DOHH2 (cell line): Measurements from ENCODE around the gene ERG28.

Experiments
- H3F3A ChIP-seq: fragments of 200-600 bp; sonication (generic), shearing (Covaris generic); 2 replicates; pipeline ENCODE4 v1.6.0; 2016; ENCODE audit warnings: antibody characterized with exemption, mild to moderate bottlenecking; ENCODE audit not compliant: control insufficient read depth, insufficient read depth
- H3K27ac ChIP-seq: fragments of 200-600 bp; sonication (generic); 2 replicates; pipeline ENCODE4 v1.5.1; 2014; ENCODE audit warnings: low read depth, mild to moderate bottlenecking, low read length, moderate library complexity
- H3K27me3 ChIP-seq: fragments of 200-600 bp; sonication (generic); 2 replicates; pipeline ENCODE4 v1.6.1; 2014; ENCODE audit warnings: mild to moderate bottlenecking, low read length, mixed read lengths; ENCODE audit not compliant: control insufficient read depth
- H3K36me3 ChIP-seq: fragments of 200-600 bp; sonication (generic); 2 replicates; pipeline ENCODE4 v1.6.1; 2014; ENCODE audit warnings: mild to moderate bottlenecking, low read length, moderate library complexity, mixed read lengths; ENCODE audit not compliant: control insufficient read depth
- H3K4me1 ChIP-seq: fragments of 200-600 bp; sonication (generic); 2 replicates; pipeline ENCODE4 v1.6.1; 2014; ENCODE audit warnings: mild to moderate bottlenecking, low read length, mixed read lengths; ENCODE audit not compliant: control insufficient read depth
- H3K4me2 ChIP-seq: fragments of 200-600 bp; sonication (generic); 2 replicates; pipeline ENCODE4 v1.6.0; 2014; ENCODE audit warnings: mild to moderate bottlenecking, low read length, moderate library complexity
- H3K4me3 ChIP-seq: fragments of 200-600 bp; sonication (generic); 2 replicates; pipeline ENCODE4 v1.5.1; 2014; ENCODE audit warnings: mild to moderate bottlenecking, low read length, mixed read lengths
- H3K79me2 ChIP-seq: fragments of 200-600 bp; sonication (generic); 2 replicates; pipeline ENCODE4 v1.6.1; 2014; ENCODE audit warnings: mild to moderate bottlenecking, low read length, mixed read lengths; ENCODE audit not compliant: control insufficient read depth
- H3K9me2 ChIP-seq: fragments of 200-600 bp; sonication (generic); replicated peaks from 2 replicates; pipeline ENCODE4 v1.6.1; 2014; ENCODE audit warnings: mild to moderate bottlenecking, low read length, mixed read lengths; ENCODE audit not compliant: control insufficient read depth
- H3K9me3 ChIP-seq: fragments of 200-600 bp; sonication (generic); 2 replicates; pipeline ENCODE4 v1.6.1; 2014; ENCODE audit warnings: antibody characterized with exemption, low read length, mixed read lengths; ENCODE audit not compliant: control insufficient read depth, insufficient read depth
- H4K20me1 ChIP-seq: fragments of 200-600 bp; sonication (generic); 2 replicates; pipeline ENCODE4 v1.6.0; 2014; ENCODE audit warnings: low read depth, mild to moderate bottlenecking, antibody characterized with exemption, low read length, moderate library complexity; ENCODE audit not compliant: control insufficient read depth, insufficient read depth
- CTCF ChIP-seq: fragments of 200-600 bp; sonication (generic); IDR thresholded peaks from one replicate; pipeline ENCODE4 v1.5.1; 2014; ENCODE audit warnings: antibody characterized with exemption, mild to moderate bottlenecking, low read depth, low read length; ENCODE audit not compliant: poor library complexity, severe bottlenecking
- EZH2phosphoT487 ChIP-seq: fragments of 200-600 bp; sonication (generic); IDR thresholded peaks from 2 replicates; pipeline ENCODE4 v1.6.1; 2017; ENCODE audit warnings: borderline replicate concordance, mild to moderate bottlenecking, antibody characterized with exemption, low read length, moderate library complexity, mixed read lengths

The ERG28 gene

GRCh38 chr14:75660630-75661498 is at the start of gene ERG28, which contains the start of gene TTLL5:
Gene ERG28, minus strand, starts transcription at chr14:75660876. Its CDS starts 3,374 bp downstream, at chr14:75657502.
Gene TTLL5, plus strand, starts transcription at chr14:75661246. Its CDS starts 1,904 bp downstream, at chr14:75663150.
- Histone ChIP-seq H3K36me3 (peaks cover 56% of the 10 kb centered on the region), H3K4me1 (peaks cover 21% of the 10 kb centered on the region), H3K27me3 (no peaks in the 10 kb centered on the region), H3F3A (no peaks in the 10 kb centered on the region), H3K9me3 (no peaks in the 10 kb centered on the region), H3K4me2 (peak within 1 kb of the TSS; percentile 96), H3K79me2 (peaks cover 49% of the 10 kb centered on the region), H3K9me2 (no peaks in the 10 kb centered on the region), H3K4me3 (peak within 1 kb of the TSS; percentile 82), H3K27ac (peak within 1 kb of the TSS; percentile 63), H4K20me1 (no peaks in the 10 kb centered on the region)
- TF ChIP-seq EZH2phosphoT487 (no peak), CTCF (no peak)

- H3K4me2 ChIP-seq = no peak overlapping the region
- no peaks in the 10 kb centered on the region for H4K20me1 ChIP-seq
- no peak overlapping the region for H3K27ac ChIP-seq
- no peaks in the 10 kb centered on the region for H3K9me2 ChIP-seq
- H3K36me3 ChIP-seq = peaks cover 19% of the 10 kb centered on the region
- TF ChIP-seq EZH2phosphoT487 (no peak), CTCF (peak; percentile 89)
- H3K4me3 ChIP-seq = no peak overlapping the region
- no peaks in the 10 kb centered on the region for H3K27me3 ChIP-seq
- H3F3A ChIP-seq = no peaks in the 10 kb centered on the region
- no peaks in the 10 kb centered on the region for H3K79me2 ChIP-seq
- H3K4me1 ChIP-seq = no peaks in the 10 kb centered on the region
- H3K9me3 ChIP-seq = no peaks in the 10 kb centered on the region
Measured at GRCh38 chr14:75709207-75709812, 48.6 kb upstream of the ERG28 start.

- Histone ChIP-seq H3K27me3 (no peaks in the 10 kb centered on the region), H3K9me2 (no peaks in the 10 kb centered on the region), H3F3A (no peaks in the 10 kb centered on the region), H3K4me2 (no peak overlapping the region), H4K20me1 (no peaks in the 10 kb centered on the region), H3K4me3 (no peak overlapping the region), H3K36me3 (peaks cover 24% of the 10 kb centered on the region), H3K9me3 (no peaks in the 10 kb centered on the region), H3K4me1 (no peaks in the 10 kb centered on the region), H3K27ac (no peak overlapping the region), H3K79me2 (no peaks in the 10 kb centered on the region)
- TF ChIP-seq CTCF (no peak), EZH2phosphoT487 (no peak)
Measured at GRCh38 chr14:75705014-75705413, 44.3 kb upstream of the ERG28 start.
